ENCODE results near the gene ABCG2. TPM values are rescaled to one million over a fixed set of nuclear protein-coding genes. Genes with fewer than 3 reads are reported as not detected.

The ABCG2 gene
- total RNA-seq, 1 experiment from 2014 or later = 0.24 TPM

- TF ChIP-seq CTCF (IDR thresholded peaks at IDR 0.05; ENCODE audit: unreplicated experiment) = no peak
- H3K36me3 Mint-ChIP-seq (ENCODE audit: insufficient read depth, unreplicated experiment) = peaks cover 8% of the 10 kb centered on the region
- no peak overlapping the region for H3K27ac Mint-ChIP-seq (ENCODE audit: unreplicated experiment)
- H3K27me3 Mint-ChIP-seq (ENCODE audit: unreplicated experiment) = no peaks in the 10 kb centered on the region
- no peak for DNase-seq
- no peak overlapping the region for H3K4me3 Mint-ChIP-seq (ENCODE audit: low read depth, unreplicated experiment)
- H3K9me3 Mint-ChIP-seq (ENCODE audit: low read depth, unreplicated experiment) = no peaks in the 10 kb centered on the region
- intact Hi-C loops (cut with micrococcal nuclease; ENCODE audit: unreplicated experiment) = no loop called here
- no TSS peak for BruUV-seq (replicated peaks)
- H3K4me1 Mint-ChIP-seq (ENCODE audit: low read depth, unreplicated experiment) = no peaks in the 10 kb centered on the region
- CTCF ChIA-PET = no interaction called here
Measured at GRCh38 chr4:88040707-88041106, 117.7 kb downstream of the ABCG2 start.

Other genes with a start within 250 kb of the ABCG2 start
- 1,002 and 1,878 TPM in 2 replicates for gene SPP1, start 182.9 kb downstream of the ABCG2 start, total RNA-seq (2022)
- 30.4 and 31.6 TPM in 2 replicates for gene PKD2, start 151.0 kb downstream of the ABCG2 start, total RNA-seq (2022)
- gene PPM1K, start 125.9 kb upstream of the ABCG2 start, total RNA-seq (2022) = 15.3 and 29.3 TPM in 2 replicates
- gene HERC6, start 220.2 kb upstream of the ABCG2 start, total RNA-seq (2022) = 22.0 and 53.3 TPM in 2 replicates